Measurements from ENCODE around the gene HMGCS2.
"Not testable (repeated sequence)": the region's sequence is repeated elsewhere in the genome, so short reads cannot be mapped to it uniquely, and the experiment has no call there.

HMGCS2 gene

DNA sequence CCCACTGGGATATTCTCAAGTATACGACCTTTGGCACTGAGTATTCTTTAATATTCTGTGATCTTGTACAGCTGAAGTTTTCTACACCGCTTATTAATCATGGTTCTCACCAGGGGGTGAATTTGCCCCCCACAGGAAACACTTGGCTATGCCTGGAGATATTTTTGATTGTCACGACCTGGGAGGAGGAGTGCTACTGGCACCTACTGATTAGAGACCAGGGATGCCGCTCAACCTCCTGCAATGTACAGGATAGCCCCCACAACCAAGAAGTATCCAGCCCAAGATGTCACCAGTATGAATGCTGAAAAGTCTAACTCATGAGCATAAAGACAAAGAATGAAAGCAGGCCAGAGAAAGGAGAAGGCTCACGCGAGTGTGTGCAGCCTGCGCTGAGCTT lies 28.9 kb upstream of the HMGCS2 start:
- Mint-ChIP-seq H3K4me3 (no peak overlapping the region), H3K27me3 (no peaks in the 10 kb centered on the region), H3K9me3 (no peaks in the 10 kb centered on the region), H3K27ac (no peak overlapping the region), H3K36me3 (no peaks in the 10 kb centered on the region), H3K4me1 (no peaks in the 10 kb centered on the region)
- DNase-seq (ENCODE audit: low spot score in 2 of 2) (no peak), ATAC-seq (ENCODE audit: low read depth) (no peak)

DNA sequence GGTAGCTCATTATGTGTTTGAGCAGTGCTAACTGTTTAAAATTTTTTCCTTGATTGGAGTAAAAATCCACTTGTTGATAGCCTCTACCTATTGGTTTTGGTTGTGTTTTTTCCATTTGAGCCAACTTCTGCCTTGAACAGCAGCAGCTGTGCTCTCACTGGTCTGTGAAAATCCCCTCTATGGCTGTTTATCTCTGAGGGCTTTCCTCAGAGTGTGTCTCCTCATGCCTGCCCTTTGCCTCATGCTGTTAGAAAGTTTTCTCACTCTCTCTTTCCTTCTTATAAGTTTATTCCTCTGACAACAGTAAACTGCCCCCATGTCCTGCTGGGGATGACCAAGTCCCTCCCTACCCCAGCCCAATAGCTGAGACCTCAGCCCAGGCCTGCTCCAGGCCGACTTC lies 28.5 kb upstream of the HMGCS2 start:
- Mint-ChIP-seq H3K27ac (no peak overlapping the region), H3K27me3 (no peaks in the 10 kb centered on the region), H3K4me3 (no peak overlapping the region), H3K9me3 (no peaks in the 10 kb centered on the region), H3K36me3 (no peaks in the 10 kb centered on the region), H3K4me1 (no peaks in the 10 kb centered on the region)
- no peak for ATAC-seq (ENCODE audit: low read depth)
- DNase-seq (ENCODE audit: low spot score in 2 of 2) = no peak

DNA sequence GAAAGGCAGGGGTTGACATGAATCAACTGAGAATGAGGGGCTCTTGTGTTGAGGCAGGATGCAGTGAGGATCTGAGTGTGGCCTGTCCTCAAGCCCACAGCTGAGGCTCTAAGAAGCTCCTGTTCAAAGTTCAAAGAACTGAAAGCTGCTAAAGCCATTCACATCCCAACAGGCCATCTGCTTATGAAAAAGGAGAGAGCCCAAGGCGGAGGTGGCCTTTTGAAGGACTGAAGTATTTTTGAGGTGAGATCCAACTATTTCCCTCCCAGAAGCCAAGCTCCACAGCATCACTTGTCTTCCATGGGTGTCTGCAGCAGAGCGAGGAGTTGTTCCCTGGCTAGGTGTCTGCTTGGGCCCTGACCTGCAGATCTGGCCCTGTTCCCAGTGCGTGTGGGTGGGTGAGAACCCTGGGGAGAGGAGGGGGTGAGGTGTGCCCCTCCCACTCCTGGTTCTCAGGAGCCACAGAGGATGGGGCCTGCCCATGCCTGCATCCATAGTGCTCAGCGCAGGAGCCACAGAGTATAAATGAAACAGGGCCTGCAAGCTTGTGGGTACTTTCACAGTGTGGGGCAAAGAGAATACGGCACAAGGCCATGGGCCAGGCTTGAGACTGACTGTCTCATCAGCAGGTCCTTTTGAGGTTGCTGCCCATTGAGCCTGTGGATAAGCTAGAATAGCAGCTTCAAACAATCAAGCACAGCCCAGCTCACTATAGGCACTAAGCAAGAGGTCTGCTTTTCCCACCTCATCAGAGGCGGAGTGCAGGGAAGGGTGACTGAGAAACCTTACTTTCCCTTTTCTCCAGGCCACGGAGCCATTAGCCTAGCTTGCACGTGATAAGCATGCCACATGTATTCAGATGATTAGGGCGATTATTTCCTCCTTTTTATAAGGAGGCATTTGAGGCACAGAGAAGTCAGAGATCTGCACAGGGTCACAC lies 26.8 kb upstream of the HMGCS2 start:
- Mint-ChIP-seq H3K4me3 (no peak overlapping the region), H3K9me3 (no peaks in the 10 kb centered on the region), H3K27ac (no peak overlapping the region), H3K27me3 (peaks cover 6% of the 10 kb centered on the region), H3K36me3 (no peaks in the 10 kb centered on the region), H3K4me1 (no peaks in the 10 kb centered on the region)
- ATAC-seq (ENCODE audit: low read depth) (no peak), DNase-seq (ENCODE audit: low spot score in 2 of 2) (no peak)

DNA sequence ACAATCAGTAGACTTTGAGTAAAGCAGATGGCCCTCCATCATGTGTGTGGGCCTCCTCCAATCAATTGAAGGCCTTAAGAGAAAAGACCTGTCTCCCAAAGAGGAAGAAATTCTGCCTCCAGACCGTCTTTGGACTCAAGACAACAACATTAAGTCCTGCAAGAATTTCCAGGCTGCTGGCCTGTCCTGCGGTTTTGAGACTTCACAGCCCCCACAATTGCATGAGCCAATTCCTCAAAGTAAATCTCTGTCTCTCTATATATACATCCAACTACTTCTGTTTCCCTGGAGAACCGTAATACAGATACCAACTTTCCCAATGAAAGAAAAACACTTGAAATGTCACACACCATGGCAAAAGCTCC lies 26.2 kb upstream of the HMGCS2 start:
- no peak for DNase-seq (ENCODE audit: low spot score in 2 of 2)
- ATAC-seq (ENCODE audit: low read depth) = no peak
- Mint-ChIP-seq H3K4me1 (no peaks in the 10 kb centered on the region), H3K27ac (no peak overlapping the region), H3K27me3 (peaks cover 9% of the 10 kb centered on the region), H3K4me3 (no peak overlapping the region), H3K36me3 (no peaks in the 10 kb centered on the region), H3K9me3 (no peaks in the 10 kb centered on the region)

DNA sequence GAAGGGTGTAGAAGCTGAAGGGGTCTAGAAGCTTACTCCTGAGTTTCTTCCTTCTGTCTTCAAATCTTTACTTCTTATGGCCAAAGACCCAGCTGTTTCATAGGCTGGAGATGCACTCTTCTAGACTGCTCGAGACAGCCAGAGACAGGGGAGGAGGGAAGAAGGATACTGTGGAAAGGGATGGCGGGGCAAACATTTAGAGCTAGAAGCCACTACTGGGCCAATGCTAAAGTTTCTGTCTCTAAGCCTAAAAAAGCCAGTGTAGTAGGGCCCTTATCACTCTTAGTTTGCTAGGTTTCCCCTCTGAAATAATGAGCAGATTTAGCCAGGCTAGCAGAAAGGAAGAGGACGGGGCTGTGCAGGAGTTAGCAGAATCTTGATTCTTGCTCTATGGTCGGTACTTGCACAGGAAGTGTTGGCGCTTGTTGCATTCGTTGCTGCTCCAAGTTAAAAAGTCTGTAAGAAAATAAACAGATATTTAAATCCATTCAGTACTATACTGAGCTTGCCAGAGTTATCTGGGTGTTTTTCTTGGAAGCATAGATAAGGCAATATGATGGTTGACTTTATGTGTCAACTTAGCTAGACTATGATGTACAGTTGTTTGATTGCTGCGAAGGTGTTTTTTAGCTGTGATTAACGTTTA lies 25.6 kb upstream of the HMGCS2 start:
- no peak for ATAC-seq (ENCODE audit: low read depth)
- Mint-ChIP-seq H3K27ac (no peak overlapping the region), H3K36me3 (no peaks in the 10 kb centered on the region), H3K4me1 (no peaks in the 10 kb centered on the region), H3K4me3 (no peak overlapping the region), H3K27me3 (peaks cover 9% of the 10 kb centered on the region), H3K9me3 (no peaks in the 10 kb centered on the region)
- DNase-seq (ENCODE audit: low spot score in 2 of 2) = no peak

DNA sequence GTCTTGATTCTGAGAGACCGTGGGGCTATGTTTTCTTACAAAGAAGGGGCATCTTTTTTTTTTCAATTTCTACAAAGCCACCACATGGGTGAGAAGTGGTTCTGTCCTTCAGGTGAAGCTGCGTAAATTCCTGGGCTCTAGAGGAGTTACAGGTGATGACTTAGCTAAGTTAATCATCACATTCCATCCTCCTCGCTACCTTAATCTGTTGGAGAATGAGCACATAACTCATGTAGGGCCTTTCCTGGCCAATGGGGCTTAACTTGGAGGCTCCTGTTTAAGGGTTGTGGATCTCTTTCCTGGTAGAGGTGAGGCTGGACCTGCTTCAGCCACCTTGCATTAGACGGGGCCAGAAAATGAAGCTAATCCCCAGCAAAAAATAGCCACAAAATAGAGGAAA lies 22.7 kb upstream of the HMGCS2 start:
- Mint-ChIP-seq H3K4me3 (no peak overlapping the region), H3K4me1 (no peaks in the 10 kb centered on the region), H3K27ac (no peak overlapping the region), H3K27me3 (peaks cover 9% of the 10 kb centered on the region), H3K36me3 (no peaks in the 10 kb centered on the region), H3K9me3 (no peaks in the 10 kb centered on the region)
- ATAC-seq (ENCODE audit: low read depth) (no peak), DNase-seq (ENCODE audit: low spot score in 2 of 2) (no peak)

DNA sequence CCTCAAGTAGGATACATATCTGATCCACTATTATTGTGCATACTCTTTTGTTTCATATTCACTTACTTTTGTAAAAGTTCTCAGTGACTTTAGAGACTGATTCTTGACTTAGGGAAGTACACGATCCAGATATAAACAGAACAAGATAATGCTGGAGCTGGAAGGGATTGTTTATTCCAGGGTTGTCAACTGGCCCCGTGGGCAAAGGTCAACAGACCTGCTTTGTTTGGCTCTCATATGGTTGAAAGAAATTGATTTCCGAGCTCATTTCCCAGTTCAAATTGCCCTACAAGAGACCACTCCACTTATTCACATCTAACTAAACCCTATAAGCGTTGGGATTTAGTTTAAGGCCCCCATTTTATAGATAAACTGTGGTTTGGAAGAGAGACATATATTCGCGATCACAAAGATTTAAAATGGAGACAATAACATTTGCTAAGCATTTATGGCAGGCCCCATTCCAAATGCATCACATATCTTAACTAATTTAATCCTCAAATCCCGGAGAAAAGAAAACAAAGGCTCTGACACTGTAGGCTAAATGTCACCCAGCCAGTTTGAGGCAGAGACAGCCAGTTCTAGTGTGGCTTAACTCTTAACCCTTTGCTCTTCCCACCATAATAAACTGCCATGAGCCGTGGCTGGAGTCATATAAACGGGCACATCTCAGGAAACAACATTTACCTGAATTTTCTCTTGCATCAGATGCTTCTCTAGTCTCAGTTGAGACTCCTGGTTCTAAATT lies 21.9 kb upstream of the HMGCS2 start:
- H3K4me3 Mint-ChIP-seq = no peak overlapping the region
- peaks cover 9% of the 10 kb centered on the region for H3K27me3 Mint-ChIP-seq
- H3K4me1 Mint-ChIP-seq = no peaks in the 10 kb centered on the region
- H3K9me3 Mint-ChIP-seq = no peaks in the 10 kb centered on the region
- H3K27ac Mint-ChIP-seq = no peak overlapping the region
- DNase-seq (ENCODE audit: low spot score in 2 of 2) (no peak), ATAC-seq (ENCODE audit: low read depth) (no peak)
- H3K36me3 Mint-ChIP-seq = no peaks in the 10 kb centered on the region

DNA sequence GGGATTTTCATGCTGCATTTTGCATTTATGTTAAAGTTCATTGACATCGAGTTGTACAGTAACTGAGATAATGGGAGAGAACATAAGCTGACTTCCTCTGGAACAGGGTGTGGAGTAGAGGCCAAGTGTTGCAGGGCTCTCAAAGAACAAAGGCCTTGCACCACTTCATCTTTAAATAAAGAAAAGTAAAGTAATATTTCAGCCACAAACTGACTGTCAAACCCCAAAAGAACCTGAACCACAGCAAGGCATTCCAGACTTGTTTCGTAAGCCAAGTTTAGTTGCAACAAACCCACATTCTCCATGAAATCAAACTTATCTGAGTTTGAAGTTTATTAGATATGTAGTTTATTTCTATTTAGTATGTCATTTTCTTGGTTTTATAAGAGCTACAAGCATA lies 19.1 kb upstream of the HMGCS2 start:
- ATAC-seq (ENCODE audit: low read depth) (no peak), DNase-seq (ENCODE audit: low spot score in 2 of 2) (no peak)
- H3K4me3 Mint-ChIP-seq = no peak overlapping the region
- no peak overlapping the region for H3K27ac Mint-ChIP-seq
- no peaks in the 10 kb centered on the region for H3K36me3 Mint-ChIP-seq
- no peaks in the 10 kb centered on the region for H3K4me1 Mint-ChIP-seq
- H3K9me3 Mint-ChIP-seq = no peaks in the 10 kb centered on the region
- H3K27me3 Mint-ChIP-seq = peaks cover 9% of the 10 kb centered on the region

DNA sequence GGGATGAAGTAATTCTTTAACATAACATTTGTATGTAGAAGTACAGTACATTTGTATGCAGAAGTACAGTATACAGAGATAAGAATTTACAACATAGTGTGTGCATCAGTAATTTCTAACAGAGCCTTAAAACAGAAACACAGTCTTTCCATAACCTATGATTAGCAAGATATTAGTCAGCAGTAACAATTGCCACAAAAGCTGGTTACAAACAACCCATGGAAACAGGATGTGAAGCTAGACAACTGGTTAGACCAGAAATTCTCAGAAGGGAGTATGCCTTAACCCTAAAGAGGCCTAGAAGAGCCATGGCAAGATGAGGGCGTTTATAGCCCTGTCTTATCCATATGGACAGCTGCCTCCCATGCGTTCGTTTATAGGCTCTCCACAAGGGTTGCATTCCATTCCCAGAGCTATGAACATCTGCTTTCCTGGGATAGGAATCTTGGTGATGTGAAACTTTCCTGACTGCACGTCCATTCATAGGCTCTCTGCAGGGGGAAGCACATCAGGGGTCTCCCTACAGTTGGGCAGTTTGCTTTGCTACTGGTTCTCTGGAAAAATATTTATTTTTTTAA lies 17.9 kb upstream of the HMGCS2 start:
- not testable (repeated sequence) for ATAC-seq (ENCODE audit: low read depth); H3K9me3 Mint-ChIP-seq; H3K4me1 Mint-ChIP-seq; DNase-seq (ENCODE audit: low spot score in 2 of 2); H3K27me3 Mint-ChIP-seq; H3K4me3 Mint-ChIP-seq; H3K36me3 Mint-ChIP-seq; H3K27ac Mint-ChIP-seq

DNA sequence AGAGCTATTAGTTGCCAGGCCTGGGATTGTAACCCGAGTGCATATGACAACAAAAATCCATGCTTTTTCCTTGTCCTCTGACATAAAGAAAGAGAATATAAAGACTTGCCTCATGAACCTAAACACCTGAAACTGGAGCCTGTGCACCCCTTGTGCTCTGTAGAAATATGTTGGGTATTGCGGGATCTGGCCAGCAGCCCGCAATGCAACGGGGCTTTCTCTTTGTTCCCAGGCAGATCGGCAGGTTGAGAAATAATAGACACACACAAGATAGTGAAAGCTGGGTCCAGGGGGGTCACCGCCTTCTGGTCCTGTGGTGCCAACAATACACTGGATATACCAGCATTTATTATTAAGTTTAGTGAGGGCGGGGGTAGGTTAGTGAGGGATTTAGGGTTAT lies 17.3 kb upstream of the HMGCS2 start:
- not testable (repeated sequence) for H3K4me1 Mint-ChIP-seq; H3K27me3 Mint-ChIP-seq; H3K36me3 Mint-ChIP-seq; H3K27ac Mint-ChIP-seq; DNase-seq (ENCODE audit: low spot score in 2 of 2); H3K4me3 Mint-ChIP-seq; ATAC-seq (ENCODE audit: low read depth); H3K9me3 Mint-ChIP-seq

DNA sequence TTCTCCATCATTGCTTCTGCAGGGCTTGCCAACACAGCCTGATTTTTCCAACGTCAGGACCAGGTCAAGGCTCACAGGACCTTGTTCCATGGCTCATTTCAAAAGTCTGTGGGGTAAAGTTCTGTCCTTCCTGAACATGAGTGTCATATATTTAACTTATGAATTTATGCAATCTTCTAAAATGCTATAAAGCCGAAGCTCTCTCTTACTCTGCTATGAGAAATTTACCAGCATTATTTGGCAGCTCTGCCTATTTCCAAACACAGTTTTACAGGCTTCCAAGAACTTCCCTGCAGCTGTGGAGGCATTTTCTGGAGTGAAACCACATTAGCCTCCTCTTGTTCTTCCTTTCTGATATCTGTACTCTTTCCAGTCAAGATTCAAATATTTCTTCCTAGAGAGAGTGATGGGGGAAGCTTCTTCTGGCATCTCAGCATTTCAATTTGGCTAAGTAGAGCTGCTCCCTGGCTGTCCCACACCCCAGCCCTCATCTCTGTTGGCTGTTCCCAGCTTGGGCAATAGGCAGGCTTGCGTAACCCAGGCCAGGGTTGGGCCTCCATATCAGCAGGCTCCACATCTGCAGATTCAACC lies 15.6 kb upstream of the HMGCS2 start:
- H3K4me3 Mint-ChIP-seq = no peak overlapping the region
- DNase-seq (ENCODE audit: low spot score in 2 of 2) = no peak
- H3K36me3 Mint-ChIP-seq = no peaks in the 10 kb centered on the region
- no peaks in the 10 kb centered on the region for H3K4me1 Mint-ChIP-seq
- ATAC-seq (ENCODE audit: low read depth) = no peak
- peaks cover 2% of the 10 kb centered on the region for H3K27me3 Mint-ChIP-seq
- H3K9me3 Mint-ChIP-seq = no peaks in the 10 kb centered on the region
- H3K27ac Mint-ChIP-seq = no peak overlapping the region

DNA sequence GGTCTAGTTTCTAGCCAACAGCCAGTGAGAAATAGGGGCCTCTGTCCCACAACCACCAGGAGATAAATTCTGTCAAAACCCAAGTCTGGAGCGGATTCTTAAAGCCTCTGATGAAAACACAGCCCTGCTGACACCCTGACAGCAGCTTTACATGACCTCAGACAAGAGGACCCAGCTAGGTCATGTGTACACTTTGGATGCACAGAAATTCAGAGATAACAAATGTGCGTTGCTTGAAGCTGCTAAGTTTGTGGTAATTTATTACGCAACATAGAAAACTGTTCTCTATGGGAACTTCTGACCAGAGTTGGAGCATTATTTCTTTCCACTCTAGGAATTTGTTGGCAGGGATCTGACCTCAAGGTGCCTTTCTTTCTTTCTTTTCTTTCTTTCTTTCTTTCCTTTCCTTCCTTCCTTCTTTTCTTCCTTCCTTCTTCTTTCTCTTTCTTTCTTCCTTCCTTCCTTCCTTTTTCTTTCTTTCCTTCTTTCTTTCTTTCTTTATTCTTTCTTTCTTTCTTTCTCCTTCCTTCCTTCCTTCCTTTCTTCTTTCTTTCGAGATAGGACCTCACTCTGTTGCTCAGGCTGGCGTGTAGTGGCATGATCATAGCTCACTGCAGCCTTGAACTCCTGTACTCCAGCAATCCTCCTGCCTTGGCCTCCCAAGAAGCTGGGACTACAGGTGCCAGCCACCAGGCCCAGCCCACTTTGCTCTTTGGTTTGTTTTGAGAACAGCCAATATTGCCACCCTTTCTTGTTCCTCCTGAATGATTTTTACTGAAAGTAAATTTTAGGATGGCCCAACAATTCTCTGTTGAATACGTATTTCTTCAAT lies 14.9 kb upstream of the HMGCS2 start:
- Mint-ChIP-seq H3K27me3 (peaks cover 2% of the 10 kb centered on the region), H3K27ac (no peak overlapping the region), H3K4me3 (no peak overlapping the region), H3K9me3 (no peaks in the 10 kb centered on the region), H3K4me1 (no peaks in the 10 kb centered on the region), H3K36me3 (no peaks in the 10 kb centered on the region)
- ATAC-seq (ENCODE audit: low read depth) (no peak), DNase-seq (ENCODE audit: low spot score in 2 of 2) (no peak)

DNA sequence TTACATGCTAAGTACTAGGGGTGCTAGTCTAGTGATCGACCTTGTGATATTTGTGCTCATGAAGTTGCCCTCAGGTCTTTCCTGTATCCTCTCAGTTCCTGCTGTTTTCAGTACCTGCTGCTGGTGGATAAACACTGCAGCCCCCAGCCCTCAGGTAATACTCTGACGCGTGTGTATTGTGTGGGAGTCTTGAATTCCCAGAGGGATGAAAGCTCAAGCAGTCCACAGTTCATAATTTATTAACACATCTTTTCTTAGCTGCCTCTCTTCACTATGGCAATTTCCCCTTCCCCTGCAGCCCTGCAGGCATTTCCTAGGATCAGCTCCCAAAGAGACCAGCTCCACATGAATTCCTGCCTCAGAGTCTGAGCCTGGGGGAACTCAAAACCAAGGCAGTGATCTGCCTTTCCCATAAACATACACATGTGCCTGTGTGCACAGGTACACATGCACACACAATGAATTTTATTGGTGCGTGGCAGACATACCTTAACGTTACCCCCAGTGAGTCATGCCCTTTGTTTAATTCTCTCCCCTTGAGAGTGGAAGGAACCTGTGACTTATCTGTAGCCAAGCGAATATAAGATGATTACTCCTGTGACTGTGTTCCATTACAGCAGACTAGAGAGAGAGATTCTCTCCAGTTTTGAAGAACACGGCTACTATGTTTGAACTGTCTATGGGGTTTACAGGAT lies 14.1 kb upstream of the HMGCS2 start:
- H3K27ac Mint-ChIP-seq = no peak overlapping the region
- peaks cover 2% of the 10 kb centered on the region for H3K27me3 Mint-ChIP-seq
- H3K36me3 Mint-ChIP-seq = no peaks in the 10 kb centered on the region
- H3K4me1 Mint-ChIP-seq = no peaks in the 10 kb centered on the region
- ATAC-seq (ENCODE audit: low read depth) (no peak), DNase-seq (ENCODE audit: low spot score in 2 of 2) (no peak)
- H3K9me3 Mint-ChIP-seq = no peaks in the 10 kb centered on the region
- H3K4me3 Mint-ChIP-seq = no peak overlapping the region

Data from memory B cell (primary cell).